Measurements from ENCODE around the gene LGALS16.
"Not testable (repeated sequence)": the region's sequence is repeated elsewhere in the genome, so short reads cannot be mapped to it uniquely, and the experiment has no call there.

Gene LGALS16

DNA sequence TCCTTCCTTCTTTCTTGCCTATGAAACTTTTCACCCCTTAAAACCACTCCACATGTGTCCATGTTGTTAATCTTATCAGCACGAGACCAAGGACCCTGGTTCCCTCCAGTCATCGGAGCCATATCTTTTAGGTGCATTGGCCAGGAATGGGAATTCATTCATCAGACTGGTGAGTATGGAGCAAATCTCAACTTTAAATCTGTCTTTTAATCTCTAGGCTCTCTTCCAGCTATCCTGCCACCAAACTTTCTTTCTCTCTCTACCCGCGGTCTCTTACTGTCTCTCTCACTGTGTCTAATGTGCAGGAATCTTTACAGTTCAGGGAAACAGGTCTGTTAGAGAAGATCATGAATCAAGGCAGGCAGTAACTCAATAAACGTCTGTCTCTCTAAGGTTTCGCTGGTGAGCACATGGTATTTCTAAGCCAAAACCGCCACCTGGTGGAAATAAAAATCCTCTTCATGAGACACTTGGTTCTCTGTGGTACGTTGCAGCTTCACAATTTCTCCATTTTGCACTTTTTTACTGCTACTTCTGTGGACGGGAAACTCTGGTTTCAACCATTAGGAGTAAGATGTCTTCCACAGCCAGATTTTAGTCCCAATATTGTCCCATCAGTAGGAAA is 16.1 kb downstream of the LGALS16 start:
- DNase-seq = peak; percentile 23
- ATAC-seq (ENCODE audit: insufficient read depth, low read depth) = peak; percentile 59; the same call in 1 of the 3 replicates
- Histone ChIP-seq H3K27ac (ENCODE audit: low read length) (no peak overlapping the region), H4K20me1 (ENCODE audit: insufficient read depth, low read length) (no peaks in the 10 kb centered on the region), H3K36me3 (ENCODE audit: insufficient read depth, low read length) (no peaks in the 10 kb centered on the region), H3K27me3 (ENCODE audit: insufficient read depth, low read length, poor library complexity) (peaks cover 3% of the 10 kb centered on the region), H3K79me2 (ENCODE audit: insufficient read depth, low read length) (no peaks in the 10 kb centered on the region), H3K4me2 (ENCODE audit: insufficient read depth, low read length) (no peak overlapping the region), H3K9ac (ENCODE audit: low read depth, low read length) (no peak overlapping the region), H3K9me3 (ENCODE audit: insufficient read depth, low read length, severe bottlenecking) (no peaks in the 10 kb centered on the region), H2AFZ (ENCODE audit: low read depth, low read length) (no peak overlapping the region), H3K4me1 (ENCODE audit: insufficient read depth, low read length) (no peaks in the 10 kb centered on the region), H3K4me3 (ENCODE audit: low read depth in 1 of 2, low read length in 2 of 2) (no peak overlapping the region)
- no peak for TF ChIP-seq EZH2 (IDR thresholded peaks at IDR 0.05; ENCODE audit: borderline replicate concordance, low read depth, low read length, severe bottlenecking)
- TF ChIP-seq, protein P1, sequence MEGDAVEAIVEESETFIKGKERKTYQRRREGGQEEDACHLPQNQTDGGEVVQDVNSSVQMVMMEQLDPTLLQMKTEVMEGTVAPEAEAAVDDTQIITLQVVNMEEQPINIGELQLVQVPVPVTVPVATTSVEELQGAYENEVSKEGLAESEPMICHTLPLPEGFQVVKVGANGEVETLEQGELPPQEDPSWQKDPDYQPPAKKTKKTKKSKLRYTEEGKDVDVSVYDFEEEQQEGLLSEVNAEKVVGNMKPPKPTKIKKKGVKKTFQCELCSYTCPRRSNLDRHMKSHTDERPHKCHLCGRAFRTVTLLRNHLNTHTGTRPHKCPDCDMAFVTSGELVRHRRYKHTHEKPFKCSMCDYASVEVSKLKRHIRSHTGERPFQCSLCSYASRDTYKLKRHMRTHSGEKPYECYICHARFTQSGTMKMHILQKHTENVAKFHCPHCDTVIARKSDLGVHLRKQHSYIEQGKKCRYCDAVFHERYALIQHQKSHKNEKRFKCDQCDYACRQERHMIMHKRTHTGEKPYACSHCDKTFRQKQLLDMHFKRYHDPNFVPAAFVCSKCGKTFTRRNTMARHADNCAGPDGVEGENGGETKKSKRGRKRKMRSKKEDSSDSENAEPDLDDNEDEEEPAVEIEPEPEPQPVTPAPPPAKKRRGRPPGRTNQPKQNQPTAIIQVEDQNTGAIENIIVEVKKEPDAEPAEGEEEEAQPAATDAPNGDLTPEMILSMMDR (IDR thresholded peaks at IDR 0.05; ENCODE audit: borderline replicate concordance, extremely low read depth, low read length, poor library complexity, severe bottlenecking) = peak; percentile 68

DNA sequence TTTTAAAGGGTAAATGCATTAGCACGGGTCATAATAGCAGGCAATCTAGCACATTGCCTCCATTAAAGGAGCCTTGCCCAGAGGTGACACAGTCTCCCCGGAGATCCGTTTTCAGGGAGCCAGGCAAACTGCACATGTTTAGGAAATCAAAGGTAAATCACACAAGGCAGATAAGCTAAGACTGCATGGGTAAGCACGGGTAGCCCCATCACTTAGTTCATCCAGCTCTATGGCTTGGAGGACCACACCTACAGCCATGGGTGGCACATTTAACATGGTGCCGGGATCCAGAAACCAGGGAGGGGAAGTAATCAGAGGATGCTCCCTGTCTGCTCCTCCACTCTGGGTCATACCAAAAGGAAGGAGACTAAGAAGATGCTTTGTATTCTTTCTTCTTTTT is 16.8 kb downstream of the LGALS16 start:
- no peak overlapping the region for H3K27ac ChIP-seq (ENCODE audit: low read length)
- no peak overlapping the region for H2AFZ ChIP-seq (ENCODE audit: low read depth, low read length)
- ATAC-seq (ENCODE audit: insufficient read depth, low read depth) = no peak

DNA sequence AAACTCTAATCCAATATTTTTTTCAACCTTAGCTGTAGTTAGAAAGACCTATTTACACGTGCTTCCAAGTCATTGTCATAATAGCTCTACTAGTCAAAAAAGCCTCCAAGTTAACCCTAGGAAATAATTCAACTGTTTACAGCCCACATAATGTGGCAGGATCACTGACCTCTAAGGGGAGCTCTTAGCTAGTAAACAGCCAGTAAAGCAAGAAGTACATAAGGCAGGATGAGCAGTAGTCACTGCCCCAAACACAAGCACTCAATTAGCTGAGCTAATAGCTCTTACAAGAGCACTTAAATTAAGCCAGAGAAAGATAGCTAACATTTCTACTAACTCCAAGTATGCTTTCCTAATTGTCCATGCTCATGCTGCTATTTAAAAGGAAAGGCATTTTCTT is 18.1 kb downstream of the LGALS16 start:
- not testable (repeated sequence) for H2AFZ ChIP-seq (ENCODE audit: low read depth, low read length); H3K79me2 ChIP-seq (ENCODE audit: insufficient read depth, low read length); H3K9me3 ChIP-seq (ENCODE audit: insufficient read depth, low read length, severe bottlenecking); H3K27ac ChIP-seq (ENCODE audit: low read length); H3K9ac ChIP-seq (ENCODE audit: low read depth, low read length); H3K4me1 ChIP-seq (ENCODE audit: insufficient read depth, low read length); H4K20me1 ChIP-seq (ENCODE audit: insufficient read depth, low read length); DNase-seq; H3K27me3 ChIP-seq (ENCODE audit: insufficient read depth, low read length, poor library complexity); ATAC-seq (ENCODE audit: insufficient read depth, low read depth); H3K36me3 ChIP-seq (ENCODE audit: insufficient read depth, low read length); H3K4me2 ChIP-seq (ENCODE audit: insufficient read depth, low read length); H3K4me3 ChIP-seq (ENCODE audit: low read depth in 1 of 2, low read length in 2 of 2)

More for the DNA sequence above, 16.8 kb downstream of the LGALS16 start:
- no peaks in the 10 kb centered on the region for H3K79me2 ChIP-seq (ENCODE audit: insufficient read depth, low read length)
- H3K4me3 ChIP-seq (ENCODE audit: low read depth in 1 of 2, low read length in 2 of 2) = no peak overlapping the region
- H3K4me1 ChIP-seq (ENCODE audit: insufficient read depth, low read length) = no peaks in the 10 kb centered on the region
- H3K36me3 ChIP-seq (ENCODE audit: insufficient read depth, low read length) = no peaks in the 10 kb centered on the region
- H3K9ac ChIP-seq (ENCODE audit: low read depth, low read length) = no peak overlapping the region
- peaks cover 3% of the 10 kb centered on the region for H3K27me3 ChIP-seq (ENCODE audit: insufficient read depth, low read length, poor library complexity)
- H4K20me1 ChIP-seq (ENCODE audit: insufficient read depth, low read length) = no peaks in the 10 kb centered on the region
- no peak for TF ChIP-seq EZH2 (IDR thresholded peaks at IDR 0.05; ENCODE audit: borderline replicate concordance, low read depth, low read length, severe bottlenecking)
- TF ChIP-seq, protein P1 (IDR thresholded peaks at IDR 0.05; ENCODE audit: borderline replicate concordance, extremely low read depth, low read length, poor library complexity, severe bottlenecking) = no peak
- no peaks in the 10 kb centered on the region for H3K9me3 ChIP-seq (ENCODE audit: insufficient read depth, low read length, severe bottlenecking)
- DNase-seq = no peak
- no peak overlapping the region for H3K4me2 ChIP-seq (ENCODE audit: insufficient read depth, low read length)

DNA sequence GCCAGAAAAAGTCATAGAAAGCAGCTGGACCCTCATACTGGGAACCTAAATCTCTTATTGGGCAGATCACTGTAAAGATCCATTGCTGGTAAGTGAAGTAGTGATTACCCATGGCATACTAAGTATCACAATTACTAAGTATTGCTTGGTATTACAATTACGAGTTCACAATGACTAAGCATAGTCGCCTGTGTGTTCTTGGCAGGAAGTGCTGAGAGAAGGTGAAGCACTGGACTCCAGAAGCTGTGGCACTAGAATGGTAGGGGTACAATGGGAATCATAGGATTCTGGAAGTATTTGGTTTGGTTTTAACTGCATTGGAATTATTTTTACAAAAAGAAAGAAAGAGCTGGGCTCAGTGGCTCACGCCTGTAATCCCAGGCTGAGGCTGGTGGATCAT is 20.3 kb downstream of the LGALS16 start:
- Histone ChIP-seq H3K27ac (ENCODE audit: low read length) (no peak overlapping the region), H3K4me2 (ENCODE audit: insufficient read depth, low read length) (no peak overlapping the region), H4K20me1 (ENCODE audit: insufficient read depth, low read length) (no peaks in the 10 kb centered on the region), H3K4me3 (ENCODE audit: low read depth in 1 of 2, low read length in 2 of 2) (no peak overlapping the region), H3K79me2 (ENCODE audit: insufficient read depth, low read length) (no peaks in the 10 kb centered on the region), H3K4me1 (ENCODE audit: insufficient read depth, low read length) (no peaks in the 10 kb centered on the region), H3K9me3 (ENCODE audit: insufficient read depth, low read length, severe bottlenecking) (no peaks in the 10 kb centered on the region), H2AFZ (ENCODE audit: low read depth, low read length) (no peak overlapping the region), H3K9ac (ENCODE audit: low read depth, low read length) (no peak overlapping the region), H3K36me3 (ENCODE audit: insufficient read depth, low read length) (no peaks in the 10 kb centered on the region), H3K27me3 (ENCODE audit: insufficient read depth, low read length, poor library complexity) (peaks cover 8% of the 10 kb centered on the region)
- TF ChIP-seq, protein P1 (IDR thresholded peaks at IDR 0.05; ENCODE audit: borderline replicate concordance, extremely low read depth, low read length, poor library complexity, severe bottlenecking) = no peak
- no peak for TF ChIP-seq EZH2 (IDR thresholded peaks at IDR 0.05; ENCODE audit: borderline replicate concordance, low read depth, low read length, severe bottlenecking)
- no peak for ATAC-seq (ENCODE audit: insufficient read depth, low read depth)
- DNase-seq = no peak
